ENCODE data around the gene PRKCA.

The PRKCA gene

DNA sequence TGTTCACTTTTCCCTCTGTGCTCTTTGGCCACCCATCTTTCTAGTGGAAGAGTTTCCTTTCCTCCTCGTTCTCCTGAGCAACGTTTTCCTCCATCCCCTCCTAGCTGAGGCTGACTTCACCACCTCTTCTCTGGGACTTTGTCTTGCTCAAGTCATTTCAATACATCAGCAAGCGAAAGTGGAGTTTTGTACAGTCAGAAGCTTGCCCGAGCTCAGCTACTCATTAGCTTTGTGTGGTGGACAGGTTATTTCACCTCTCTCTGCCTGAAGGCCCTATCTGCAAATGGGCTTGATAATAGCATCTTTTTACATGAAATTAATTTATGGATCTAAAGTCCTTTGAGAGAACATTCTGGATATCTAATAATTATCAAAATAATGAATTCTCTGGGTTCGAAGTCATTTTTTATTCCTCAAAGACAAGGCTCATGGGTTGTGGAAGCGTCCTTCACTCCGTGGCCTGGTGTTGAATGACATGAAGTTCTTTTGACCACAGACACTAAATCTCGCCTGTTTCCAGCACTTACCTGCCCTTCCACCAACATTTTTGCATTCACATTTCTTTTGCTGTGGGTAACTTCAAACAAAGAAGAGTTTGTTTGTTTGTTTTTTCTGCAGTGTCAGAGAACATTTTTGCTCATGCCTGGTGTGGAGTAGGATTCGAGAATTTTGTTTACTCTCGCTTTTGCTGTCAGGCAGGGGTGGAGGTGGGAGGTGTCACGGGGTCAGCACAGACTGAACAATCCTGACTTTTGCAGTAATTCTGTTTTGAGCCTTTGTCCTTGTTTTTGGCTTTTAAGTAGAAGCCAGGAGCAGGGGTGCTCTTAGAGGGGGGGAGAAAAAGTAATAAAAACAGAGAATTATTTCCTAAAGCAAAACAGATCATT is 377.5 kb downstream of the PRKCA start:
- no peak for DNase-seq (ENCODE audit: low read depth, low spot score)
- TF ChIP-seq, protein P1, sequence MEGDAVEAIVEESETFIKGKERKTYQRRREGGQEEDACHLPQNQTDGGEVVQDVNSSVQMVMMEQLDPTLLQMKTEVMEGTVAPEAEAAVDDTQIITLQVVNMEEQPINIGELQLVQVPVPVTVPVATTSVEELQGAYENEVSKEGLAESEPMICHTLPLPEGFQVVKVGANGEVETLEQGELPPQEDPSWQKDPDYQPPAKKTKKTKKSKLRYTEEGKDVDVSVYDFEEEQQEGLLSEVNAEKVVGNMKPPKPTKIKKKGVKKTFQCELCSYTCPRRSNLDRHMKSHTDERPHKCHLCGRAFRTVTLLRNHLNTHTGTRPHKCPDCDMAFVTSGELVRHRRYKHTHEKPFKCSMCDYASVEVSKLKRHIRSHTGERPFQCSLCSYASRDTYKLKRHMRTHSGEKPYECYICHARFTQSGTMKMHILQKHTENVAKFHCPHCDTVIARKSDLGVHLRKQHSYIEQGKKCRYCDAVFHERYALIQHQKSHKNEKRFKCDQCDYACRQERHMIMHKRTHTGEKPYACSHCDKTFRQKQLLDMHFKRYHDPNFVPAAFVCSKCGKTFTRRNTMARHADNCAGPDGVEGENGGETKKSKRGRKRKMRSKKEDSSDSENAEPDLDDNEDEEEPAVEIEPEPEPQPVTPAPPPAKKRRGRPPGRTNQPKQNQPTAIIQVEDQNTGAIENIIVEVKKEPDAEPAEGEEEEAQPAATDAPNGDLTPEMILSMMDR (IDR thresholded peaks at IDR 0.05; ENCODE audit: insufficient read depth, low read length, missing control alignments), result no peak
- ChIA-PET POLR2A (no interaction called here), CTCF (interaction anchor here (1.2 kb wide), 1 partner anchor 425 kb away, joined by 3 read pairs; no protein-coding TSS in a partner anchor)
- no peak overlapping the region for H3K4me3 ChIP-seq (ENCODE audit: low read depth, low read length)

DNA sequence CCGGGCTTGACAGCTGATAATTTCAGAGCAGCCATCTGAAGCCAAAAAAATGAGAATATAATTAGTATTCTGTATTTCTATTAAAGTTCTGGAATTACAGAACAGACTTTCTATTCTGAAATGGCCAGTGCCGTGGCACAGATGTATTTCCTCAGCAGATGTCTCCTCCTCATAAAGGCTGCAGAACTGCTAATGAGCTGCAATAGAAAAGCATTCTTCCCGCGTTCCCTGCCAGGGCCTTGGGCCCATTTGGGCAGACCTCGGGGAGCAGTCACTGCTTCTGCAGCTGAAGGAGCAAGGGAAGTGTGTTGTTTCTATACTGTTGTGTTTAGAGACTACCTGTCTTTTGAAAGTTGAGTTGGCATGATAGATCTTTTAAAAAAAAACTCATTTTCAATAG is 379.9 kb downstream of the PRKCA start:
- H3K4me3 ChIP-seq (ENCODE audit: low read depth, low read length), result no peak overlapping the region
- DNase-seq (ENCODE audit: low read depth, low spot score), result no peak
- CTCF ChIA-PET, result no interaction called here
- POLR2A ChIA-PET, result no interaction called here
- TF ChIP-seq, protein P1 (IDR thresholded peaks at IDR 0.05; ENCODE audit: insufficient read depth, low read length, missing control alignments), result no peak

DNA sequence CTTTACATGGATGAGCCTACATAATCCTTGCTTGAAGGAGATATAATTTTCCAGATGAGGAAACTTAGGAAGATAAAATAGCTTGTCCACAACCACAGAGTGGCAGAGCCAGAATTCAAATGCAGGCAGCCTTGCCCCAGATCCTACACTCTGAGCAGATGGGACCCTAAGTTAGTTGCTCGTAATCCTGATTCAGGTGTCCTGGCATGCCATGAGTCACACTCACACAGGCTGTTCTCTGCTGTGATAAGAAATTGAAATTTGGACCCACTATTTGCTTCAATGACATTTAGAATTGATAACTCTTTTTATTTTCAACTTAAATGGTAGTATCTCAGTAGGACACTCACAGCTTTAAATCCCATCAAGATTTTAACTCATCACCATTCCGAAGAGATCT is 381.8 kb downstream of the PRKCA start:
- POLR2A ChIA-PET, result no interaction called here
- TF ChIP-seq, protein P1 (IDR thresholded peaks at IDR 0.05; ENCODE audit: insufficient read depth, low read length, missing control alignments), result no peak
- H3K4me3 ChIP-seq (ENCODE audit: low read depth, low read length), result no peak overlapping the region
- CTCF ChIA-PET, result interaction anchor here (1.2 to 2.0 kb wide), 2 partner anchors 9 to 11 kb away, joined by 3 to 8 read pairs; no protein-coding TSS in a partner anchor
- DNase-seq (ENCODE audit: low read depth, low spot score), result no peak

DNA sequence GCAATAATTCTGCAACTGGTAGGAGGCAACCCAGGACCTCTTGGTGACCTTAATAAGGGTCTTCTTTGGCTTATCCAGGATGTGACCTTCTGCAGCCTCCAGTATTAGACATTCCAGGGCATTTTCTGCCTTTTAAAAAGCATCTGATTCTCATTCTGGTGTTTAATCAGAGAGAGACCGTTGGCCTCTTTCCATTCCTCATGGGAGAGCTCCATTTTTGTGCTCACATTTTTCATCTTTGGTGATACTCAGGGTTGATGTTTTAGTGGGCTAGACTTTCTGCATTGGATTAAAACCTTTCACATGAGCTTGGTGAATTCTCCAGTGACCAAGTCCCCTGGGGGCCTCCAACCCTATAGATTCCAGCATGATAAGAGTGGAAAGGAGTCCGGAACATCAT is 382.3 kb downstream of the PRKCA start:
- H3K4me3 ChIP-seq (ENCODE audit: low read depth, low read length), result no peak overlapping the region
- TF ChIP-seq, protein P1 (IDR thresholded peaks at IDR 0.05; ENCODE audit: insufficient read depth, low read length, missing control alignments), result no peak
- ChIA-PET POLR2A (no interaction called here), CTCF (interaction anchor here (1.0 to 2.0 kb wide), 3 partner anchors 8 to 11 kb away, joined by 3 to 8 read pairs (median 3); no protein-coding TSS in a partner anchor)
- no peak for DNase-seq (ENCODE audit: low read depth, low spot score)

DNA sequence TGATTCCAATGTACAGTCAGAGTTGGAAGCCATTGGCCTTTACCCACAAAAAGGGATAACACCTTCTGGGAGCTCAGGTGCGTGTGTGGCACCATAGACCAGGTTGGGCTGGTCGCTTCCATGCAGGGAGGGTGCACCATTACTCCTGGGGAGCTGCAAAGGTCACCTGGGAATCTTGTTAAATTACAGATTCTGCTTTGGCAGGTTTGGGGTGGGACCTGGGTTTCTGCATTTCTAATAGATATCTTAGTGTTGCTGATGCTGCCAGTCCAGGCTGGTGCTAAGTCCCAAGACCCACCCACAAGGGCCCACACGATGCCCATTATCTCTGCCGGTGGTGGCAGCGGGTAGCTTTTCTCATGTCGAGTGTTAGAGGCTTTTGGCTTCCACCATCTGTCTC is 384.2 kb downstream of the PRKCA start:
- ChIA-PET POLR2A (no interaction called here), CTCF (interaction anchor here (0.9 to 1.1 kb wide), 3 partner anchors 9 to 484 kb away, joined by 3 to 4 read pairs (median 3); no protein-coding TSS in a partner anchor)
- no peak for DNase-seq (ENCODE audit: low read depth, low spot score)
- H3K4me3 ChIP-seq (ENCODE audit: low read depth, low read length), result no peak overlapping the region
- TF ChIP-seq, protein P1 (IDR thresholded peaks at IDR 0.05; ENCODE audit: insufficient read depth, low read length, missing control alignments), result no peak

DNA sequence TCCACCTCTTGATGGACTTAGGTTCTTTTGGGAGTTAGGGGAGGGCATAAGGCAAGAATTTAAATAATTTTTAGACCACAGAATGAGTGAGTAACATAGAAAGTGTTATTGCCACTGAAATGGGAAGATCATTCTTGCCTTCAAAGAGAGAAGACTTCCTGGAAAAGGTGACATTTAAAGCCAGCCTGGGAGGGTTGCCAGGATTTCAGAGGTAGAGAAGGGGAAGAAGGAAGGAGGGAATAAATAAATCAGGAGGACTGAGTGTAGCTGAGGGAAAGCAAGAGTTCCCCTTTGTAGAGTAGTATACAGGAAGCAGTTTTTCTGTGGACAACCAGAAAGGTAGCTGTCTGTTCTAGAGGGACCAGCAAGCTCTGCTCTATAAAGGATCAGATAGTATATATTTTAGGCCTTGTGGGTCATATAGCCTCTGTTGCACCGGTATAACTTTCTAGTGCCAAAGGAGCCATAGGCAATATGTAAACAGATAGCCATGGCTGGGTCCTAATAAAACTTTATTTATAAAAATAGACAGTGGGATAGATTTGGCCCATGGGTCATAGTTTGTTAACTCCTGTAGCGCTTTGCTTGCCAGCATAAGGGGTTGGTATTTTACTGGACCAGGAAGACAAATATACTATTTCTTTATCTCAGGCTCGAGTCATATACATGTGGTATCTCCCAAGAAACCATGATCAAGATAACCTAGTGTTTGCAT is 385.3 kb downstream of the PRKCA start:
- TF ChIP-seq, protein P1 (IDR thresholded peaks at IDR 0.05; ENCODE audit: insufficient read depth, low read length, missing control alignments), result no peak
- no peak for DNase-seq (ENCODE audit: low read depth, low spot score)
- no peak overlapping the region for H3K4me3 ChIP-seq (ENCODE audit: low read depth, low read length)
- POLR2A ChIA-PET, result no interaction called here
- CTCF ChIA-PET, result interaction anchor here (0.6 to 1.1 kb wide), 4 partner anchors 10 to 487 kb away, joined by 3 read pairs; no protein-coding TSS in a partner anchor
